ENCODE data around the gene ITM2C.

Gene ITM2C

DNA sequence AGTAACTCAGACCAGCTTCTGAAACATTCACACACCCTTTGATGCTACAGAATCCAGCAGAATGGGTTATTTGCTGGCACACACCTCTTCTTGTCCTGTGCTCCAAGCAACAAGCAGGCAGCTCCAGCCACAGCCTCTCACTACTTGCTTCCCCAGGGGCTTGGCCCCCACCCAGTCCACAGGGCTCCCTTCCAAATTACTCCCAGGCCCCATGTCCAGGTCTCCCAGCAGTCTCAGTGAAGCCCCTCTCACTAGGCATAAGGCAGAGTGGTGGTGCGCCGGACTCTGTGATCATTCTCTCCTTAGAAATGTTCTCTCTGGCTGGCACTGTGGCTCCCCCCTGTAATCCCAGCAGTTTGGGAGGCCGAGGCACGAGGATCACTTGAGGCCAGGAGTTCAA lies 25.9 kb downstream of the ITM2C start:
- Histone ChIP-seq H3K9me3 (ENCODE audit: control insufficient read depth, low read length) (no peaks in the 10 kb centered on the region), H3K4me1 (ENCODE audit: control insufficient read depth, insufficient read depth, low read length) (peaks cover 9% of the 10 kb centered on the region), H3K9ac (ENCODE audit: low read length) (no peak overlapping the region), H3K36me3 (ENCODE audit: control insufficient read depth, insufficient read depth, low read length) (no peaks in the 10 kb centered on the region), H3K4me3 (ENCODE audit: low read length) (no peak overlapping the region), H3K27me3 (ENCODE audit: control insufficient read depth, insufficient read depth, low read length) (peaks cover 7% of the 10 kb centered on the region)

- H3K4me3 ChIP-seq (ENCODE audit: low read length) = no peak overlapping the region
- peaks cover 13% of the 10 kb centered on the region for H3K4me1 ChIP-seq (ENCODE audit: control insufficient read depth, insufficient read depth, low read length)
- H3K36me3 ChIP-seq (ENCODE audit: control insufficient read depth, insufficient read depth, low read length) = no peaks in the 10 kb centered on the region
- no peaks in the 10 kb centered on the region for H3K9me3 ChIP-seq (ENCODE audit: control insufficient read depth, low read length)
- no peak overlapping the region for H3K9ac ChIP-seq (ENCODE audit: low read length)
- peaks cover 7% of the 10 kb centered on the region for H3K27me3 ChIP-seq (ENCODE audit: control insufficient read depth, insufficient read depth, low read length)
These were observed 26.3 kb downstream of the ITM2C start for GRCh38 chr2:230891064-230891463.

DNA sequence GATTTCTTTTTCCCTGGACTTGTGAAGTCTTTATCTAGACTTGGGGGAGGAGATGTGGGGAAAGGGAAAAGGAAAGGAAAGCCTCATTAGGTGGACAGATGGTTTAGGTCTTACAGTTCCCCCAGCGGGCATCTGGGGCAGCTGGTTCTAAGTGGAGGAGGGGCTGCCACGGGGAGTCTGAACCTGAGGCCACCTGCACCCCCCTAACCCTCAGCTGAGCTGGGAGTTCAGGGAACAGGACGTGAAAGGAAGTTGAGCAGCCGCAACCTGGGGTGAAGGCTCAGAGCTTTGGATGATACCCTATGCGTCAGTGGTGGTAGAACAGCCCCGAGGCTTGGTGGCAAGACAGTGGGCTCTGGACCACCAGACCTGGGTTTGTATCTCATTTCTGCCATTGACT lies 26.8 kb downstream of the ITM2C start:
- Histone ChIP-seq H3K36me3 (ENCODE audit: control insufficient read depth, insufficient read depth, low read length) (no peaks in the 10 kb centered on the region), H3K27me3 (ENCODE audit: control insufficient read depth, insufficient read depth, low read length) (peaks cover 7% of the 10 kb centered on the region), H3K4me3 (ENCODE audit: low read length) (no peak overlapping the region), H3K4me1 (ENCODE audit: control insufficient read depth, insufficient read depth, low read length) (peaks cover 17% of the 10 kb centered on the region), H3K9ac (ENCODE audit: low read length) (no peak overlapping the region), H3K9me3 (ENCODE audit: control insufficient read depth, low read length) (no peaks in the 10 kb centered on the region)

GRCh38 chr2:230893338-230893737 lies 28.6 kb downstream of the ITM2C start:
- Histone ChIP-seq H3K9ac (ENCODE audit: low read length) (no peak overlapping the region), H3K36me3 (ENCODE audit: control insufficient read depth, insufficient read depth, low read length) (no peaks in the 10 kb centered on the region), H3K27me3 (ENCODE audit: control insufficient read depth, insufficient read depth, low read length) (peaks cover 7% of the 10 kb centered on the region), H3K4me1 (ENCODE audit: control insufficient read depth, insufficient read depth, low read length) (peaks cover 25% of the 10 kb centered on the region), H3K9me3 (ENCODE audit: control insufficient read depth, low read length) (no peaks in the 10 kb centered on the region), H3K4me3 (ENCODE audit: low read length) (no peak overlapping the region)

GRCh38 chr2:230893841-230894781 lies 29.4 kb downstream of the ITM2C start:
- no peak overlapping the region for H3K4me3 ChIP-seq (ENCODE audit: low read length)
- no peak overlapping the region for H3K9ac ChIP-seq (ENCODE audit: low read length)
- peaks cover 25% of the 10 kb centered on the region for H3K4me1 ChIP-seq (ENCODE audit: control insufficient read depth, insufficient read depth, low read length)
- peaks cover 7% of the 10 kb centered on the region for H3K27me3 ChIP-seq (ENCODE audit: control insufficient read depth, insufficient read depth, low read length)
- no peaks in the 10 kb centered on the region for H3K36me3 ChIP-seq (ENCODE audit: control insufficient read depth, insufficient read depth, low read length)
- no peaks in the 10 kb centered on the region for H3K9me3 ChIP-seq (ENCODE audit: control insufficient read depth, low read length)

DNA sequence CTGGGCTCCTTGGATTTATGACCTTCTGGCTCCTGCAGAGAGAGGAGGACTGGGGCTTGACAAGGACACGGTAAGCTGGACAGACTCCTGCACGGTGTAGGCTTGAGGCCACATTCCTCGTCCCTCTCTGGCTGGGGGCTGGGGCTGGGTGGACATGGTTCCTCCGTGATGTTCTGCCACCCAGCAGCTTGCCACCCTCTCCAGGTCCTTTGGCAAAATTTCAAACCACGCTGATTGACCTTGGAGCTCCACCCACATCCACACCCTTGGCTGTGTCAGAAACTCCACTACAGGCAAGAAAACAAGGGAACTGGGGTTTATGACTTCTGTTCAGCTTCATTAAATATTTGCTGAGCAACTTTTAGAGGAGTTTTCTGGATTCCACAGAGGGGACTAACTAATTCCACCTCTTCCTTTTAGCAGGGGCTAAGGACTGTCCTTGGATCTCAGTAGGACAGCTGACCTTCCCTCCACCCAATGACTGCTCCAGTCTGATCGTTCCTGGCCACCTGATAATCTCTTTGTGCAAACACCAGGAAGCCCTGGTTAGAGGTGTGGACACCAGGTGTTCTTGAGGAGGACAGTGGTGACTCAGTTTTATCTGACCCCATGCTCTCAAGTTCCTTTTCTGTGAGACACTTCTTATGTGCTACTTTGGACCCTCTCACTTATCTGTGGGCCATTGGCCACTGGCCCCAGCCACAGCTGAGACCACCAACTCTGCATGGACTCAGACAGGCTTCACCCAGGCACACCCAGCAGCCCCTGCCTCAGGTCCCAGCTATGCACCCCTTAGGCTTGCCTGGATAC lies 31.0 kb downstream of the ITM2C start:
- Histone ChIP-seq H3K4me3 (ENCODE audit: low read length) (no peak overlapping the region), H3K4me1 (ENCODE audit: control insufficient read depth, insufficient read depth, low read length) (peaks cover 25% of the 10 kb centered on the region), H3K9ac (ENCODE audit: low read length) (no peak overlapping the region), H3K36me3 (ENCODE audit: control insufficient read depth, insufficient read depth, low read length) (no peaks in the 10 kb centered on the region), H3K9me3 (ENCODE audit: control insufficient read depth, low read length) (no peaks in the 10 kb centered on the region), H3K27me3 (ENCODE audit: control insufficient read depth, insufficient read depth, low read length) (peaks cover 8% of the 10 kb centered on the region)

- H3K9ac ChIP-seq (ENCODE audit: low read length) = no peak overlapping the region
- no peaks in the 10 kb centered on the region for H3K36me3 ChIP-seq (ENCODE audit: control insufficient read depth, insufficient read depth, low read length)
- H3K9me3 ChIP-seq (ENCODE audit: control insufficient read depth, low read length) = no peaks in the 10 kb centered on the region
- no peak overlapping the region for H3K4me3 ChIP-seq (ENCODE audit: low read length)
- H3K27me3 ChIP-seq (ENCODE audit: control insufficient read depth, insufficient read depth, low read length) = peaks cover 15% of the 10 kb centered on the region
- H3K4me1 ChIP-seq (ENCODE audit: control insufficient read depth, insufficient read depth, low read length) = peaks cover 25% of the 10 kb centered on the region
These were observed 31.8 kb downstream of the ITM2C start for GRCh38 chr2:230896346-230897115.

GRCh38 chr2:230898016-230898712 lies 33.4 kb downstream of the ITM2C start:
- Histone ChIP-seq H3K4me3 (ENCODE audit: low read length) (no peak overlapping the region), H3K9me3 (ENCODE audit: control insufficient read depth, low read length) (no peaks in the 10 kb centered on the region), H3K27me3 (ENCODE audit: control insufficient read depth, insufficient read depth, low read length) (peaks cover 7% of the 10 kb centered on the region), H3K9ac (ENCODE audit: low read length) (no peak overlapping the region), H3K4me1 (ENCODE audit: control insufficient read depth, insufficient read depth, low read length) (peaks cover 25% of the 10 kb centered on the region), H3K36me3 (ENCODE audit: control insufficient read depth, insufficient read depth, low read length) (no peaks in the 10 kb centered on the region)

DNA sequence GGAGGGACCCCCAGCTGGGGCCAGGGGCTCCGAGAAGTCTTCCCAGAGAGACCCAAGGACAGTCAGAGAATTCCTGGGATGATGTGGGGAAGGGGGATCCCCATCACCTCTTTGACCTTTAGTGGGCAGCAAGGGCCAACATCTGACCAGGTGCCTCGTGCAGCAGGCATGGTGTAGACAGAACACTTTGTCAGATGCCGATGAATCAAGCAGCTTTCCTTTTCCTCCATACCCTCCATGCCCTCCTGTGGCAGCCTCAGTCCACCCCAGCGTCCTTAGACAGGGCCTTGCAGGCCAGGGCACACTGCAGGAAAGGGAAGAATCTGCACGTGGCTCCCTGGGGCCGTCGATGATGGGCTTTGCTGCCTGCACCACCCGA lies 34.0 kb downstream of the ITM2C start:
- Histone ChIP-seq H3K27me3 (ENCODE audit: control insufficient read depth, insufficient read depth, low read length) (peaks cover 11% of the 10 kb centered on the region), H3K9me3 (ENCODE audit: control insufficient read depth, low read length) (no peaks in the 10 kb centered on the region), H3K36me3 (ENCODE audit: control insufficient read depth, insufficient read depth, low read length) (no peaks in the 10 kb centered on the region), H3K4me1 (ENCODE audit: control insufficient read depth, insufficient read depth, low read length) (peaks cover 25% of the 10 kb centered on the region), H3K9ac (ENCODE audit: low read length) (no peak overlapping the region), H3K4me3 (ENCODE audit: low read length) (no peak overlapping the region)

DNA sequence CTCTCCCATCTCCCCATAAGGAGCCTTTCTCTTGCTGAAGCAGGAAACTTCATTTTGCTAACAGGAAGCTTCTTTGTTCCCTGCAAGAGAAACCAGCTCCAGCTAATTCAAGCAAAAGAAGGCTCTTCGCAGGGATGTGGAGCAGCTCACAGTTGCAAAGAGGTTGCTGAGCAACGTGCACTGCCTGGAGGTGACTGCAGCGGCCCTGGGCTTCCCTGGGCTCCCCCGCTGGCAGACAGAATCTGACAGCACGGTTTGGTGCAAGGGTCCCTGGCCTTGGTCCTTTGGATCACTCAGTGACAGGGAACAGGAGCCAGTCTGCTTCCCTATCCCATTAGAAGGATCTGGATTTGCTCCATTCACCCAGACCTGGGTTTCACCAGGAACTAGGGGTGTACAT lies 34.5 kb downstream of the ITM2C start:
- H3K27me3 ChIP-seq (ENCODE audit: control insufficient read depth, insufficient read depth, low read length) = peaks cover 13% of the 10 kb centered on the region
- peaks cover 25% of the 10 kb centered on the region for H3K4me1 ChIP-seq (ENCODE audit: control insufficient read depth, insufficient read depth, low read length)
- no peaks in the 10 kb centered on the region for H3K9me3 ChIP-seq (ENCODE audit: control insufficient read depth, low read length)
- no peak overlapping the region for H3K4me3 ChIP-seq (ENCODE audit: low read length)
- H3K36me3 ChIP-seq (ENCODE audit: control insufficient read depth, insufficient read depth, low read length) = no peaks in the 10 kb centered on the region
- no peak overlapping the region for H3K9ac ChIP-seq (ENCODE audit: low read length)

DNA sequence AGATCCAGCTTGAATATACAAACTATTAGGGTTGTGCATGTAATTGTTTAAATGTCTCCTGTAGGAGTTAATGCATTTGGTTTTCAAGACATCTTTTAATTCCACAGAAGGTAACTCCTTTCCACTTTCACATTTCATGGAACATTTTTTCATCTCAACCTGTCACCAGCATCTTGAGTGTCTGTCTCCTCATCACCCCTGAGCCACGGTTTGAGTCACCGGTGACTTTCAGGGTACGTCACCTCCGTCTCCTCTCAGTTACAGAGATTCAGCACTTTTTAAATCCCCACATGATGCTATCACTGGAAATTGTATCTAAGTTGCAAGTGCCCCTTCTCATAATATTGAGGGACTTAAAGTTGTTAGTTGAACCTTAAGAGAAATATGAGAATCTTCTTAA lies 35.0 kb downstream of the ITM2C start:
- H3K9me3 ChIP-seq (ENCODE audit: control insufficient read depth, low read length) = no peaks in the 10 kb centered on the region
- H3K36me3 ChIP-seq (ENCODE audit: control insufficient read depth, insufficient read depth, low read length) = no peaks in the 10 kb centered on the region
- peaks cover 21% of the 10 kb centered on the region for H3K4me1 ChIP-seq (ENCODE audit: control insufficient read depth, insufficient read depth, low read length)
- no peak overlapping the region for H3K9ac ChIP-seq (ENCODE audit: low read length)
- H3K27me3 ChIP-seq (ENCODE audit: control insufficient read depth, insufficient read depth, low read length) = peaks cover 13% of the 10 kb centered on the region
- H3K4me3 ChIP-seq (ENCODE audit: low read length) = no peak overlapping the region

All from mucosa of stomach (tissue), 1 donor.